Thyroid gland (tissue), 4 donors: Measurements from ENCODE around the gene ST6GALNAC5. TPM values are rescaled to one million over a fixed set of nuclear protein-coding genes. Genes with fewer than 3 reads are reported as not detected.
"Not testable (repeated sequence)": the region's sequence is repeated elsewhere in the genome, so short reads cannot be mapped to it uniquely, and the experiment has no call there.

Experiments
- DNase-seq, 2 donors: peaks; one replicate each; pipeline ENCODE4 v3.0.0-alpha.2; 2019
- H3K27ac ChIP-seq, 3 donors: fragments of 200-600 bp; sonication (generic); 1 replicate in 2 of 3; 2 replicates in 1 of 3; pipeline ENCODE4 v1.5.1; 2016 to 2019; ENCODE audit warnings: mild to moderate bottlenecking in 1 of 3, moderate library complexity in 1 of 3
- H3K27me3 ChIP-seq: fragments of 200-600 bp; sonication (generic); one replicate; pipeline ENCODE4 v1.5.1; 2019
- H3K36me3 ChIP-seq, 2 donors: fragments of 200-600 bp; sonication (generic); one replicate each; pipeline ENCODE4 v1.5.1; 2016 to 2019
- H3K4me1 ChIP-seq, 2 donors: fragments of 200-600 bp; sonication (generic); one replicate each; pipeline ENCODE4 v1.5.1; 2017 to 2019
- H3K4me3 ChIP-seq, 3 donors: fragments of 200-600 bp; sonication (generic); replicated peaks in 1 of 3; 1 replicate in 2 of 3; 2 replicates in 1 of 3; pipeline ENCODE4 v1.5.1; 2016; ENCODE audit warnings: mild to moderate bottlenecking in 1 of 3
- H3K9me3 ChIP-seq: fragments of 200-600 bp; sonication (generic); one replicate; pipeline ENCODE4 v1.5.1; 2017
- POLR2A ChIP-seq, 2 donors: fragments of 450-650 bp; IDR thresholded peaks; one replicate each; pipeline ENCODE4 v1.6.1; 2017; ENCODE audit warnings: antibody characterized with exemption in 2 of 2, mild to moderate bottlenecking in 2 of 2, moderate library complexity in 1 of 2
- WGBS, 2 donors: methylation state at CpG; one replicate each; pipeline ENCODE4 v1.1.5; 2017; 5-methylcytosine and 5-hydroxymethylcytosine counted together
- intact Hi-C: fragments of 100-400 bp; cut with DNase I; formaldehyde crosslinking; loops from one replicate; pipeline ENCODE4 v1.15.1; 2023
- total RNA-seq, 4 donors: library from RNA; depleted of rRNA; stranded (reverse); fragments of >200 nt; gene quantifications; one replicate each; pipeline ENCODE4 v1.2.3, GENCODE V29; 2016
- TF ChIP-seq, protein P1 (sequence below), 6 experiments: fragments of 200-600 bp in 3 of 6; fragments of 450-650 bp in 3 of 6; sonication (generic) in 3 of 6; IDR thresholded peaks; one replicate each; pipeline ENCODE4 v1.5.1; 2016 to 2019; ENCODE audit warnings: antibody characterized with exemption in 6 of 6, mild to moderate bottlenecking in 2 of 6, inconsistent platforms in 1 of 6, moderate library complexity in 1 of 6

Gene ST6GALNAC5
- total RNA-seq: 1 to 10 TPM in 1 of 4 donors, under 1 TPM in 1, not detected in 2; 0.83 to 3.0 TPM

DNA sequence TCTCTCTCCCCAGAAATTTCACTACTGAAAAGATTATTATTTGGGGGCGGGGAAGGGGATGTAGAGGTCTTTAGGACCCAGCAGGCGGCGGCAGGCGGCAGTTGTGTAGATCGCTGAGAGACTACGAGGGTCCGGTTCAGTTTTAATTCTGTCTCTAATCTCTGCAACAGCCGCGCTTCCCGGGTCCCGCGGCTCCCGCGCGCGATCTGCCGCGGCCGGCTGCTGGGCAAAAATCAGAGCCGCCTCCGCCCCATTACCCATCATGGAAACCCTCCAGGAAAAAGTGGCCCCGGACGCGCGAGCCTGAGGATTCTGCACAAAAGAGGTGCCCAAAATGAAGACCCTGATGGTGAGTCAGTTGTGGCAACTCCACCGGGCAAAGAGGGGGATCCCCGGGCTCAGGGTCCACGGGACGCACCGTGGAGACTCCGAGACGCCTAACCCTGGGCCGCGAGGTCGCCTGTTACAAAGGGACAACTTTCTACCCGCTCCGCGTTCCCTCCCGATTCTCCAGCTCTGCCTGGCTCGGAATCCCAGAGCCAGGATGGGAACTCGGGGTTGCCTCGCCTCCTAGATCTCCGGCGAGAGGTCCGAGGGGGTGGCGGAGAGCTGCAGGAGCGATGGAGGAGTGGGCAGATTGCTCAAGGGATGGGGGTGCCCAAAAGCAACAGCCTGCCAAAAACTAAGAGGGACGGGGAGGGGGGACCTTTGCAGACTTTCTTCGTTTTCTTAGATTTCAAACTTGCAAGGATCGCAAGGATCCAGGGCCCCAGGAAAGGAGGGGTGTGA, at the start of gene ST6GALNAC5:
Gene ST6GALNAC5, plus strand, starts transcription at position 139 of the 789 bp plus-strand sequence.
- Histone ChIP-seq H3K27ac (no peak within 1 kb of the TSS), H3K36me3 (no peaks in the 10 kb centered on the region), H3K4me1 (peaks cover 15 to 19% of the 10 kb centered on the region in 2 donors), H3K9me3 (no peaks in the 10 kb centered on the region), H3K27me3 (no peaks in the 10 kb centered on the region), H3K4me3 (peak within 1 kb of the TSS; percentile 12 to 27 (median 22))
- 1 to 3% methylated on average over 36 to 44 of the region's 50 CpGs for WGBS, 2 donors
- peak; percentile 4 to 12 for DNase-seq
- intact Hi-C loops: no loop called here
- TF ChIP-seq POLR2A (IDR thresholded peaks at IDR 0.05): no peak
- TF ChIP-seq, protein P1, sequence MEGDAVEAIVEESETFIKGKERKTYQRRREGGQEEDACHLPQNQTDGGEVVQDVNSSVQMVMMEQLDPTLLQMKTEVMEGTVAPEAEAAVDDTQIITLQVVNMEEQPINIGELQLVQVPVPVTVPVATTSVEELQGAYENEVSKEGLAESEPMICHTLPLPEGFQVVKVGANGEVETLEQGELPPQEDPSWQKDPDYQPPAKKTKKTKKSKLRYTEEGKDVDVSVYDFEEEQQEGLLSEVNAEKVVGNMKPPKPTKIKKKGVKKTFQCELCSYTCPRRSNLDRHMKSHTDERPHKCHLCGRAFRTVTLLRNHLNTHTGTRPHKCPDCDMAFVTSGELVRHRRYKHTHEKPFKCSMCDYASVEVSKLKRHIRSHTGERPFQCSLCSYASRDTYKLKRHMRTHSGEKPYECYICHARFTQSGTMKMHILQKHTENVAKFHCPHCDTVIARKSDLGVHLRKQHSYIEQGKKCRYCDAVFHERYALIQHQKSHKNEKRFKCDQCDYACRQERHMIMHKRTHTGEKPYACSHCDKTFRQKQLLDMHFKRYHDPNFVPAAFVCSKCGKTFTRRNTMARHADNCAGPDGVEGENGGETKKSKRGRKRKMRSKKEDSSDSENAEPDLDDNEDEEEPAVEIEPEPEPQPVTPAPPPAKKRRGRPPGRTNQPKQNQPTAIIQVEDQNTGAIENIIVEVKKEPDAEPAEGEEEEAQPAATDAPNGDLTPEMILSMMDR (IDR thresholded peaks at IDR 0.05): no peak

DNA sequence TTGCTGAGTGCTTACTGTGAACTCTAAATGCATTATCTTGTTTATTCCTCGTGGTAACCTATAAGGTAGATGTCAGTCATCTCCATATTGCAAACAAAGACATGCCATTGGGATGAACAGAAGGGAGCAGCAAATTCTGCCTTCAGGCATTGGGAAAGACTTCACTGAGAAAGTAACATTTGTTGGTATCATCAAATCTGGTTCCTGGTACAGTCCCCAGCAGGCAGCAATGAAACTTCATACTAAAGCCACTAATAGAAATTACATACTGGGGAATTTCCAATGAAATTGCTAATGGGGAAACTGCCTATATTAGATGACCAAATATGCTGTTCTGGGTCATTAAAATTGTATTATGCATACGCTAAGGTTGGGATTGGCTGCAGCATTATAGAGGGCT, 47.3 kb upstream of the ST6GALNAC5 start:
- Histone ChIP-seq H3K27me3 (no peaks in the 10 kb centered on the region), H3K4me1 (no peaks in the 10 kb centered on the region), H3K4me3 (no peak overlapping the region), H3K9me3 (no peaks in the 10 kb centered on the region), H3K36me3 (no peaks in the 10 kb centered on the region), H3K27ac (no peak overlapping the region)
- TF ChIP-seq POLR2A (IDR thresholded peaks at IDR 0.05): no peak
- TF ChIP-seq, protein P1 (IDR thresholded peaks at IDR 0.05): no peak
- no peak for DNase-seq
- intact Hi-C loops: no loop called here
- WGBS, 2 donors: 80 to 84% methylated on average over 2 of the region's 2 CpGs

- H3K4me3 ChIP-seq, H3K36me3 ChIP-seq, H3K4me1 ChIP-seq, DNase-seq, H3K27ac ChIP-seq, H3K27me3 ChIP-seq, H3K9me3 ChIP-seq, intact Hi-C loops: not testable (repeated sequence)
These were observed 44.3 kb upstream of the ST6GALNAC5 start for GRCh38 chr1:76822961-76823360.

- intact Hi-C loops: no loop called here
- TF ChIP-seq, protein P1 (IDR thresholded peaks at IDR 0.05): no peak
- no peak for TF ChIP-seq POLR2A (IDR thresholded peaks at IDR 0.05)
- Histone ChIP-seq H3K4me3 (no peak overlapping the region), H3K27me3 (no peaks in the 10 kb centered on the region), H3K4me1 (peaks cover 0 to 1% of the 10 kb centered on the region in 2 donors), H3K36me3 (no peaks in the 10 kb centered on the region), H3K9me3 (no peaks in the 10 kb centered on the region), H3K27ac (no peak overlapping the region)
- DNase-seq: no peak
These were observed 43.2 kb upstream of the ST6GALNAC5 start for GRCh38 chr1:76824106-76824505.

- H3K9me3 ChIP-seq: no peaks in the 10 kb centered on the region
- TF ChIP-seq POLR2A (IDR thresholded peaks at IDR 0.05): no peak
- TF ChIP-seq, protein P1 (IDR thresholded peaks at IDR 0.05): no peak
- intact Hi-C loops: no loop called here
- no peaks in the 10 kb centered on the region for H3K27me3 ChIP-seq
- no peaks in the 10 kb centered on the region for H3K36me3 ChIP-seq
- 81 to 85% methylated on average over 4 of the region's 4 CpGs for WGBS, 2 donors
- no peak overlapping the region for H3K4me3 ChIP-seq
- peaks cover 0 to 4% of the 10 kb centered on the region in 2 donors for H3K4me1 ChIP-seq
- DNase-seq: no peak
- no peak overlapping the region for H3K27ac ChIP-seq
These were observed 41.0 kb upstream of the ST6GALNAC5 start for GRCh38 chr1:76826072-76826845.
